BE2C (cell line): ENCODE measurements around the gene GPR35.

ENCODE experiments used
- DNase-seq: peaks from one replicate; pipeline ENCODE4 v3.0.0-alpha.2; 2020
- H3K27me3 ChIP-seq: fragments of 250-450 bp; sonication (Bioruptor Pico); 2 replicates; pipeline ENCODE4 v1.5.1; 2020; ENCODE audit warnings: mild to moderate bottlenecking
- H3K36me3 ChIP-seq: fragments of 250-450 bp; sonication (Bioruptor Pico); 2 replicates; pipeline ENCODE4 v1.5.1; 2020; ENCODE audit warnings: mild to moderate bottlenecking
- H3K4me1 ChIP-seq: fragments of 250-450 bp; sonication (Bioruptor Pico); 2 replicates; pipeline ENCODE4 v1.5.1; 2020
- H3K4me3 ChIP-seq: 2 replicates; pipeline ENCODE4 v1.5.1; 2011; ENCODE audit warnings: low read depth, low read length
- H3K9me3 ChIP-seq: fragments of 250-450 bp; sonication (Bioruptor Pico); 2 replicates; pipeline ENCODE4 v1.5.1; 2020
- TF ChIP-seq, protein P1 (sequence below): IDR thresholded peaks from 2 replicates; pipeline ENCODE4 v1.5.1; 2012; ENCODE audit warnings: mild to moderate bottlenecking, low read depth, low read length

GPR35 gene

DNA sequence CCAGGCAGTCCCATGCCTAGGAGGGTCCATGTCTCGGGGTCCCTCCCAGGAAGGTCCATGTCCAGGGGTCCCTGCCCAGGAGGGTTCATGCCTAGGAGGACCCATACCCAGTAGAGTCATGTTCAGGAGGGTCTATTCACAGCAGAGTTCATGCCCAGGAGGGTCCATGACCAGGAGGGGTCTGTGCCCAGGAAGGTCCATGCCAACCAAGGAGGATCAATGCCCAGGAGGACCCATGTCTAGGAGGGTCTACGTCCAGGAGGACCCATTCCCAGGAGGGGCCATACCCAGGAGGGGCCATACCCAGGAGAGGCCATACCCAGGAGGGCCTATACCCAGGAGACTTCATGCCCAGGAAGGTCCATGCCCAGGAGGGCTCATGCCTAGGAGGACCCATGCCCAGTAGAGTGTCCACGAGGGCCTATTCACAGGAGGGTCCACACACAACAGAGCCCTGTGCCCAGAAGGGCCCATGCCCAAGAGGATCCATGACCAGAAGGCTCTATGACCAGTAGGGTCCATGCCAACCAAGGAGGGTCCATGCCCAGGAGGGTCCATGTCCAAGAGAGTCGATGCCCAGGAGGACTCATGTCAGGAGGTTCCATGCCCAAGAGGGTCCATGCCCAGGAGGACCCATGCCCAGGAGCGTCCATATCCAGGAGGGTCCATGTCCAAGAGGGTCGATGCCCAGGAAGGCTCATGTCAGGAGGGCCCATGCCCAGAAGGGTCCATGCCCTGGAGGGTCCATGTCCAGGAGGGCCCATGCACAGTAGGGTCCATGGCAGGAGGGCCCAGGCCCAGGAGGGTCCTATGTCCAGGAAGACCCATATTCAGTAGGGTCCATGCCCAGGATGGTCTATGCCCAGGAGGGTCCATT, 10.1 kb downstream of the GPR35 start:
- DNase-seq, result no peak
- Histone ChIP-seq H3K4me1 (no peaks in the 10 kb centered on the region), H3K36me3 (no peaks in the 10 kb centered on the region), H3K9me3 (no peaks in the 10 kb centered on the region), H3K27me3 (peaks cover 22% of the 10 kb centered on the region), H3K4me3 (no peak overlapping the region)
- TF ChIP-seq, protein P1, sequence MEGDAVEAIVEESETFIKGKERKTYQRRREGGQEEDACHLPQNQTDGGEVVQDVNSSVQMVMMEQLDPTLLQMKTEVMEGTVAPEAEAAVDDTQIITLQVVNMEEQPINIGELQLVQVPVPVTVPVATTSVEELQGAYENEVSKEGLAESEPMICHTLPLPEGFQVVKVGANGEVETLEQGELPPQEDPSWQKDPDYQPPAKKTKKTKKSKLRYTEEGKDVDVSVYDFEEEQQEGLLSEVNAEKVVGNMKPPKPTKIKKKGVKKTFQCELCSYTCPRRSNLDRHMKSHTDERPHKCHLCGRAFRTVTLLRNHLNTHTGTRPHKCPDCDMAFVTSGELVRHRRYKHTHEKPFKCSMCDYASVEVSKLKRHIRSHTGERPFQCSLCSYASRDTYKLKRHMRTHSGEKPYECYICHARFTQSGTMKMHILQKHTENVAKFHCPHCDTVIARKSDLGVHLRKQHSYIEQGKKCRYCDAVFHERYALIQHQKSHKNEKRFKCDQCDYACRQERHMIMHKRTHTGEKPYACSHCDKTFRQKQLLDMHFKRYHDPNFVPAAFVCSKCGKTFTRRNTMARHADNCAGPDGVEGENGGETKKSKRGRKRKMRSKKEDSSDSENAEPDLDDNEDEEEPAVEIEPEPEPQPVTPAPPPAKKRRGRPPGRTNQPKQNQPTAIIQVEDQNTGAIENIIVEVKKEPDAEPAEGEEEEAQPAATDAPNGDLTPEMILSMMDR, result no peak

DNA sequence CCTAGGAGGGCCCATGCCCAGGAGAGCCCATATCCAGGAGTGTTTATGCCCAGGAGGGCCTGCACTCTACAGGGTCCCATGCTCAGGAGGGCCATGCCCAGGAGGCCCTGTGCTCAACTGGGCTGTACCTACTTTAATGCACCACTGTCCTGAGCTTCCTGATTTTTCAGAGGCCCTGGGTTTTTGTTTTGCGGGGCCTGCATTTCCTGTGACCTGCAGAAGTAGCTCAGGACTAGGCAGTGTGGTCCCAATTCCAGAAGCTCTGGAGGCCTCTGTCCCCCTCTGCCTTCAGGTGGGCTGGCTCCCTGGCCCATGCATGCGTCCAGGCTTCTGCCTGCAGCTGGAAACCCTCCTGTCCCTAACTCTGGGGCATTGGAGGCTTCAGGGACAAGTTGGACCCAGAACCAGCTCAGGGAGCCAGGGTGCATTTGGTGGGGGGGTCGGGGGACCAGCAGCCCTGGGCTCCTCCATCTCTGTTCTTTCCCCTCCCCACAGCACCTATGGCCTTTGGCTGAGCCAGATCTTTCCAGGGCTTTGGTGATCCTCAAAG, 10.8 kb downstream of the GPR35 start:
- TF ChIP-seq, protein P1, result no peak
- Histone ChIP-seq H3K4me3 (no peak overlapping the region), H3K36me3 (no peaks in the 10 kb centered on the region), H3K27me3 (peaks cover 22% of the 10 kb centered on the region), H3K9me3 (no peaks in the 10 kb centered on the region), H3K4me1 (no peaks in the 10 kb centered on the region)
- DNase-seq, result no peak

DNA sequence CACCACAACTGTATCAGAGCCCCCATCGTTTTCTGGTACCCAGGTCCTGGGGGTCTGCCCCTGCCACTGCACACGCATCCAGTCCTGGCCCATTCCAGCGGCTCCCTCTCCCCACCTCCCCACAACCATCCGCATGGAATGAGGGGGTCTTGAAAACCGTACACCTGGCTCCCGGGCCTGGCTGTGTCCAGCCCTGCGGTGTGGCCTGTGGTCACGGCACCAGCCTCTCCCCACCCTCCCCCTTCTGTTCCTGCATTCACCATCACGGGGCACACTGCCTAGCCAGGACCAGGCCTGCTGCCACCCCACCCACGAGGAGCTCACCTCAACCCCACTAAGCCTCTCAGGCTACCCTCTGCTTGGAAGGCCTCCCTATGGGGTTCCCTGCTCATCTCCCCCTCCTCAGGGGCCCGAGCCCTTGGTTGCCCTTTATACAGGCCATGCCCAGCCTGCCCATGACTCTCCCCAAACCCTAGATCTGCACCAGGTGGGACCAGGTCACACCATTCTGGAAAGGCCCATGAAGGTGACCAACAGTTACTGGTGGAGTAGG, 11.4 kb downstream of the GPR35 start:
- Histone ChIP-seq H3K9me3 (no peaks in the 10 kb centered on the region), H3K4me3 (no peak overlapping the region), H3K27me3 (peaks cover 22% of the 10 kb centered on the region), H3K36me3 (no peaks in the 10 kb centered on the region), H3K4me1 (no peaks in the 10 kb centered on the region)
- TF ChIP-seq, protein P1, result no peak
- no peak for DNase-seq

DNA sequence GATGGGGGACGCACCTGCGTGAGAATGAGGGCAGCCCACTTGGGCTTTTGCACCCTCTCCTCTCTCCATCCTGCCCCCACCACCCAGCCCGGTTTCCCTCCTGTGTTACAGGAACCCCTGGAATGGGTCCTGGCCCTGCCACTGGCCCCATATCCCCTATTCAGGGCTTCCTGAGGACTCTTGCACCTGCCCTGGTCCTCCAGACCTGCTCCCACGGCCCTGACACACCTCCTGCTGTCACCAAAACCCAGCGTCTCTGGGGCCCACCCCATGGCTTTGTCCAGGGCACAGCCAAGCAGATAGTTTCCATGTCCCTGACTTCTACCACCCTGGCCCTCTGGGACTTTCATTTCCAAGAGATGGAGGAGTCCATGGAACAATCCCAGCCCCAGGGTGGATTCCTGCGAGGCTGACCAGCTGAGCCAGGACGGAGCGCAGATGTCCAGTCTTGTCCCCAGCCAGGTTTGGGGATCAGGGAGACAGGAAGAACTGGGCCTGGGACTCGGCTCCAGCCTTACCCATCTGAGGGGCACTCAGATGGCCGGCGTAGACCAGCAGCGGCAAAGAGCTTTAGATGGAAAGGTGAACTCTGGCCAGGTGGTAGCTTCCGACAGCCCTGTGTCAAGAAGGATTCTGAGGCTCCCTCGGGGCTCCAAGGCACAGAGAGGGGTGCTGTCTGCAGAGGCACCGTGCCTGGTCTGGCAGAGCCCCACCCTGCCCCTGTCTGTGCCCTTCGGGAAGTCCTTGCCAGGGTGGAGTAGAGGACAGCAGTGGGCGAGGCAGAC, 12.0 kb downstream of the GPR35 start:
- Histone ChIP-seq H3K9me3 (no peaks in the 10 kb centered on the region), H3K4me3 (no peak overlapping the region), H3K4me1 (no peaks in the 10 kb centered on the region), H3K36me3 (no peaks in the 10 kb centered on the region), H3K27me3 (peaks cover 22% of the 10 kb centered on the region)
- TF ChIP-seq, protein P1, result no peak
- no peak for DNase-seq

DNA sequence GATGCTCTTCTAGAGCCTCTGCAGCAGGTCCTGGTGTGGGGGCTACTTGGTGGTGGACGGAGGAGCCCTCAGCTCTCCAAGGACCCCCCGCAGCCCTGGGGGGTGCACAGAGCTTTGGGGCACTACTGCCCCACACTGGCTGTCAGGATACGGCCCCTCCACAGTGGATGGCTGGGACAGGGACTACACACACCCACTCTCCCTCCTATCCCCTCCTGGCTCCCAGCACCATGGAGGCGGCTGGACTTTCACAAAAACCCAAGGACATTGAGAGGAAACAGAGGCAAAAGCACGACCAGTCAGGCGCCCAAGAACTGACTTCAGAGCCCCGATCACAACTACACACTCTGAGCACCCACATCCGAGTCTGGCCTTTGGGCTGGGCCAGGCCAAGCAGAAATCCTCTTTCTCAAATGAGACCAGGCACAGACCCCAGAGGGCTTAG, 12.6 kb downstream of the GPR35 start:
- H3K27me3 ChIP-seq, result peaks cover 22% of the 10 kb centered on the region
- no peaks in the 10 kb centered on the region for H3K36me3 ChIP-seq
- H3K9me3 ChIP-seq, result no peaks in the 10 kb centered on the region
- no peaks in the 10 kb centered on the region for H3K4me1 ChIP-seq
- TF ChIP-seq, protein P1, result no peak
- no peak overlapping the region for H3K4me3 ChIP-seq
- no peak for DNase-seq
